ENCODE data around the gene LCN10.

- TF ChIP-seq POLR2AphosphoS5 (IDR thresholded peaks at IDR 0.05) (no peak), CTCF (IDR thresholded peaks at IDR 0.05) (no peak), POLR2A (IDR thresholded peaks at IDR 0.05) (no peak)
Measured at GRCh38 chr9:136709454-136710109, 33.2 kb downstream of the LCN10 start.
